Left lung (tissue), 10 donors: ENCODE results near the gene TMEM108. TPM values are rescaled to one million over a fixed set of nuclear protein-coding genes. Genes with fewer than 3 reads are reported as not detected.

Source experiments
- ATAC-seq: fragments of 200-7000 bp; cut with Tn5 transposase; one replicate; pipeline ENCODE4 v1.9.1; 2020; ENCODE audit warnings: moderate library complexity
- DNase-seq, 4 donors: peaks; one replicate each; pipeline ENCODE4 v3.0.0-alpha.2; 2013 to 2020
- H3K27ac ChIP-seq, 2 donors: fragments of 200-600 bp; sonication (generic) in 1 of 2; one replicate each; pipeline versions ENCODE4 v1.5.0 to v1.8.0; 2020 to 2021
- H3K27me3 ChIP-seq, 2 donors: fragments of 200-600 bp; sonication (generic) in 1 of 2; one replicate each; pipeline versions ENCODE4 v1.5.0 to v1.8.0; 2020 to 2021
- H3K36me3 ChIP-seq, 2 donors: fragments of 200-600 bp; sonication (generic) in 1 of 2; one replicate each; pipeline versions ENCODE4 v1.5.0 to v1.8.0; 2020 to 2021
- H3K4me1 ChIP-seq, 2 donors: fragments of 200-600 bp; one replicate each; pipeline ENCODE4 v1.8.0; 2021
- H3K4me3 ChIP-seq, 2 donors: fragments of 200-600 bp; sonication (generic) in 1 of 2; one replicate each; pipeline versions ENCODE4 v1.5.0 to v1.8.0; 2020 to 2021; ENCODE audit warnings: mild to moderate bottlenecking in 1 of 2
- H3K9me3 ChIP-seq, 2 donors: fragments of 200-600 bp; sonication (generic) in 1 of 2; one replicate each; pipeline versions ENCODE4 v1.5.0 to v1.8.0; 2020 to 2021
- intact Hi-C, 2 donors: fragments of 100-400 bp; cut with DNase I; formaldehyde crosslinking; loops; one replicate each; pipeline versions ENCODE4 v1.11.2 to v1.14.2; 2022
- polyA plus RNA-seq, 6 donors: library from polyadenylated mRNA; unstranded; fragments of 120-200 nt; gene quantifications; one replicate each; pipeline ENCODE4 v1.2.1, GENCODE V29; 2013; ENCODE audit not compliant: insufficient read length in 6 of 6
- total RNA-seq, 2 donors: library from RNA; stranded (reverse); fragmentation: NEBNext Ultra II Directional; extraction: Animal tissue kit (Norgen Biotek cat#: 25700); gene quantifications; one replicate each; pipeline ENCODE4 v1.2.1, GENCODE V29; 2021
- TF ChIP-seq, protein P1 (sequence below), 2 donors: fragments of 200-600 bp; sonication (generic) in 1 of 2; IDR thresholded peaks; one replicate each; pipeline versions ENCODE4 v1.5.0 to v1.8.0; 2021; ENCODE audit warnings: antibody characterized with exemption in 2 of 2
- donor health status: DM: no; HTN: yes; CAD: no.
- donor health status: DM: no; HTN: no; CAD: no.

The TMEM108 gene
- total and polyA plus RNA-seq, 8 donors, result 18.5 to 58.8 (median 43.7) TPM

GRCh38 chr3:133058831-133059230, 20.6 kb downstream of the TMEM108 start:
- TF ChIP-seq, protein P1, sequence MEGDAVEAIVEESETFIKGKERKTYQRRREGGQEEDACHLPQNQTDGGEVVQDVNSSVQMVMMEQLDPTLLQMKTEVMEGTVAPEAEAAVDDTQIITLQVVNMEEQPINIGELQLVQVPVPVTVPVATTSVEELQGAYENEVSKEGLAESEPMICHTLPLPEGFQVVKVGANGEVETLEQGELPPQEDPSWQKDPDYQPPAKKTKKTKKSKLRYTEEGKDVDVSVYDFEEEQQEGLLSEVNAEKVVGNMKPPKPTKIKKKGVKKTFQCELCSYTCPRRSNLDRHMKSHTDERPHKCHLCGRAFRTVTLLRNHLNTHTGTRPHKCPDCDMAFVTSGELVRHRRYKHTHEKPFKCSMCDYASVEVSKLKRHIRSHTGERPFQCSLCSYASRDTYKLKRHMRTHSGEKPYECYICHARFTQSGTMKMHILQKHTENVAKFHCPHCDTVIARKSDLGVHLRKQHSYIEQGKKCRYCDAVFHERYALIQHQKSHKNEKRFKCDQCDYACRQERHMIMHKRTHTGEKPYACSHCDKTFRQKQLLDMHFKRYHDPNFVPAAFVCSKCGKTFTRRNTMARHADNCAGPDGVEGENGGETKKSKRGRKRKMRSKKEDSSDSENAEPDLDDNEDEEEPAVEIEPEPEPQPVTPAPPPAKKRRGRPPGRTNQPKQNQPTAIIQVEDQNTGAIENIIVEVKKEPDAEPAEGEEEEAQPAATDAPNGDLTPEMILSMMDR (IDR thresholded peaks at IDR 0.05), result no peak
- DNase-seq (no peak), ATAC-seq (no peak)
- intact Hi-C loops, result no loop called here
- no peaks in the 10 kb centered on the region for H3K27me3 ChIP-seq
- no peak overlapping the region for H3K27ac ChIP-seq
- H3K4me3 ChIP-seq, result no peak overlapping the region
- H3K36me3 ChIP-seq, result no peaks in the 10 kb centered on the region
- H3K9me3 ChIP-seq, result no peaks in the 10 kb centered on the region
- no peaks in the 10 kb centered on the region for H3K4me1 ChIP-seq

DNA sequence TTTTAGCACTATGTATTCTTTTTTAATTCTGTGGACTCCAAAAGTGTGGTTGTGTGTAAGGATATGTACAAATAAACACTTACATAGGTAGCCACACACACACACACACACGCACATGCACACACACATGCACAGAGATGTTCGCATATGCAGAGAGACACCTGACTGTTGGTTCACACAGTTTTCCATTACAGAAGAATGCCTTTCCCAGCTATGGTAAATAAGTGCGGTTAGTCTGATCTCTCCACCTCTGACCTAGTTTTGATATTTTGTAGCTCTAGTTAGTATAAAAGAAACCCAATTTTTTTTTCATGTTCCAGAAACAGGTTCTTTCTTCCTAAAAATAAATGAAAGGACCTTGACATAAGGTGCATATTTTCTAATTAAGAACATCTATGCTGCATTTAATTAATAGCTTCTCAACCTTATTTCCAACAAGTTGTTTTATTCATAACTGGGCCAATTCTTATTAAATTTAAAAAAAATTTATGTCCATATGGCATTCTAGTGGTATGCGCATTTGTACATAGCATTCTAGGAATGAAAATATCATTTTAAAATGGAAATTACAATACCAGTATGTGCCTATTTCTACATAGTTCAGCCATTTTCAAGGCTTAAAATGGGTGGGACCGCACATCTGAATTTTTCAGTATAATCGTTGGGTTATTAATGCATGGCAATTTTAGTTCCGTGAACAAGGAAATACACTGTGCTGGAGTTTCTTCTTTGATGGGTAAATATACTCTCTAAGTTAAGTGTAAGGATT, 27.2 kb downstream of the TMEM108 start:
- no peak overlapping the region for H3K4me3 ChIP-seq
- intact Hi-C loops, result no loop called here
- ATAC-seq, result no peak
- H3K27me3 ChIP-seq, result no peaks in the 10 kb centered on the region
- no peaks in the 10 kb centered on the region for H3K9me3 ChIP-seq
- H3K27ac ChIP-seq, result no peak overlapping the region
- no peak for DNase-seq
- H3K4me1 ChIP-seq, result no peaks in the 10 kb centered on the region
- no peaks in the 10 kb centered on the region for H3K36me3 ChIP-seq
- TF ChIP-seq, protein P1 (IDR thresholded peaks at IDR 0.05), result no peak

GRCh38 chr3:133066026-133066425, 27.8 kb downstream of the TMEM108 start:
- H3K27ac ChIP-seq, result no peak overlapping the region
- no peak for DNase-seq

GRCh38 chr3:133069556-133070286, 31.5 kb downstream of the TMEM108 start:
- Histone ChIP-seq H3K9me3 (no peaks in the 10 kb centered on the region), H3K4me1 (no peaks in the 10 kb centered on the region), H3K27ac (no peak overlapping the region), H3K4me3 (no peak overlapping the region), H3K27me3 (no peaks in the 10 kb centered on the region), H3K36me3 (no peaks in the 10 kb centered on the region)
- intact Hi-C loops, result no loop called here
- TF ChIP-seq, protein P1 (IDR thresholded peaks at IDR 0.05), result no peak
- DNase-seq, result no peak
- ATAC-seq, result no peak

More at GRCh38 chr3:133066026-133066425, 27.8 kb downstream of the TMEM108 start:
- Histone ChIP-seq H3K4me3 (no peak overlapping the region), H3K9me3 (no peaks in the 10 kb centered on the region), H3K27me3 (no peaks in the 10 kb centered on the region), H3K36me3 (no peaks in the 10 kb centered on the region), H3K4me1 (no peaks in the 10 kb centered on the region)
- no peak for ATAC-seq
- TF ChIP-seq, protein P1 (IDR thresholded peaks at IDR 0.05), result no peak
- intact Hi-C loops, result no loop called here

DNA sequence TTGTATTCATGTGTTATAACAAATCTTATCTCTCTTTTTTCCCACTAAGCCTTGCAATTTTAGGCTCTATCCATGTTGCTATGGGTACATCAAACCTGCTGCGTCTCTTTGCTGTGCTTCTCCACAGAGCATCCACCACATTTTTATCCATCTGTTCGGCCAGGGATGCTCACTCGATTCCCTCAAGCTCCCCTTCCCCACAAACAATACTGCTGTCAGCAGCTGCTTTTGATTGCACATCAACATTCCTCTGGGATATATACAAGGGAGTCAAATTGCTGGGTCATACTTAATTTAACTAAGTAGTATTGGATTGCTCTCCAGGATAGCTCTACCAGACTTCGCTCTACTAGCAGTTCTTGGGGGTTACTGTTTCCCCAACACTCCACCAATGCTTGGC, 36.8 kb downstream of the TMEM108 start:
- no peak for ATAC-seq
- Histone ChIP-seq H3K4me3 (no peak overlapping the region), H3K9me3 (no peaks in the 10 kb centered on the region), H3K27me3 (no peaks in the 10 kb centered on the region), H3K36me3 (no peaks in the 10 kb centered on the region), H3K4me1 (no peaks in the 10 kb centered on the region), H3K27ac (no peak overlapping the region)
- DNase-seq, result no peak
- TF ChIP-seq, protein P1 (IDR thresholded peaks at IDR 0.05), result no peak
- intact Hi-C loops, result no loop called here
